Activated CD4-positive, alpha-beta T cell treated with anti-CD3 and anti-CD28 coated beads, Interleukin-2, amount 10 ng/mL, durations not matched to agents 7 days and 5 days (primary cell): Measurements from ENCODE around the gene KDSR. TPM values are rescaled to one million over a fixed set of nuclear protein-coding genes. Genes with fewer than 3 reads are reported as not detected.

Experiments used
- CTCF ChIA-PET: fragments of 350-600 bp; sonication (Branson Sonifier 250); formaldehyde crosslinking; loops from one replicate; lab custom pipeline; 2021; ENCODE audit warnings: antibody characterized with exemption; lab: Charles Lee
- POLR2A ChIA-PET: fragments of 350-600 bp; sonication (Branson Sonifier 250); formaldehyde crosslinking; loops from one replicate; lab custom pipeline; 2021; ENCODE audit warnings: antibody characterized with exemption; lab: Charles Lee
- DNase-seq: peaks from one replicate; pipeline ENCODE4 v3.0.0-alpha.2; 2020
- H3K27ac Mint-ChIP-seq: one replicate; pipeline ENCODE4 v1.8.0; 2021; ENCODE audit warnings: mild to moderate bottlenecking, moderate library complexity, mixed read lengths
- H3K27me3 Mint-ChIP-seq: one replicate; pipeline ENCODE4 v1.8.0; 2021; ENCODE audit warnings: mixed read lengths
- H3K36me3 Mint-ChIP-seq: one replicate; pipeline ENCODE4 v1.8.0; 2021; ENCODE audit warnings: low read depth, mixed read lengths
- H3K4me1 Mint-ChIP-seq: one replicate; pipeline ENCODE4 v1.8.0; 2021; ENCODE audit warnings: mixed read lengths
- H3K4me3 Mint-ChIP-seq: one replicate; pipeline ENCODE4 v1.8.0; 2021; ENCODE audit warnings: mild to moderate bottlenecking, moderate library complexity, mixed read lengths
- H3K9me3 Mint-ChIP-seq: one replicate; pipeline ENCODE4 v1.8.0; 2021; ENCODE audit warnings: mixed read lengths
- total RNA-seq, 2 experiments: library from RNA; stranded (reverse); gene quantifications; one replicate each; pipeline ENCODE4 v1.2.3, GENCODE V29; 2021

Gene KDSR
- total RNA-seq, 2 experiments from 2014 or later: 56.1 to 56.6 TPM

GRCh38 chr18:63387861-63388260 is 20.9 kb upstream of the KDSR start:
- H3K4me1 Mint-ChIP-seq: no peaks in the 10 kb centered on the region
- H3K27me3 Mint-ChIP-seq: no peaks in the 10 kb centered on the region
- peaks cover 4% of the 10 kb centered on the region for H3K9me3 Mint-ChIP-seq
- ChIA-PET POLR2A (no interaction called here), CTCF (interaction anchor here (0.6 kb wide), 1 partner anchor 394 kb away, joined by 3 read pairs; no protein-coding TSS in a partner anchor)
- H3K27ac Mint-ChIP-seq: no peak overlapping the region
- H3K36me3 Mint-ChIP-seq: peaks cover 46% of the 10 kb centered on the region
- DNase-seq: no peak
- no peak overlapping the region for H3K4me3 Mint-ChIP-seq

- Mint-ChIP-seq H3K27ac (no peak overlapping the region), H3K36me3 (peaks cover 36% of the 10 kb centered on the region), H3K27me3 (no peaks in the 10 kb centered on the region), H3K9me3 (peaks cover 9% of the 10 kb centered on the region), H3K4me1 (peaks cover 21% of the 10 kb centered on the region), H3K4me3 (no peak overlapping the region)
- CTCF ChIA-PET: interaction anchor here (1.7 kb wide), 1 partner anchor 17 kb away, joined by 5 read pairs; no protein-coding TSS in a partner anchor
- POLR2A ChIA-PET: no interaction called here
- DNase-seq: no peak
These were observed 15.8 kb upstream of the KDSR start for GRCh38 chr18:63382843-63383242.

GRCh38 chr18:63379639-63379962 is 12.6 kb upstream of the KDSR start:
- Mint-ChIP-seq H3K27ac (peak overlapping the region; percentile 79), H3K4me1 (peaks cover 38% of the 10 kb centered on the region), H3K27me3 (no peaks in the 10 kb centered on the region), H3K9me3 (peaks cover 22% of the 10 kb centered on the region), H3K4me3 (no peak overlapping the region), H3K36me3 (peaks cover 29% of the 10 kb centered on the region)
- POLR2A ChIA-PET: no interaction called here
- CTCF ChIA-PET: interaction anchor here (0.6 kb wide), 1 partner anchor 12 kb away, joined by 3 read pairs; no protein-coding TSS in a partner anchor
- DNase-seq: no peak

GRCh38 chr18:63378919-63379638 is 12.1 kb upstream of the KDSR start:
- no peaks in the 10 kb centered on the region for H3K27me3 Mint-ChIP-seq
- H3K4me3 Mint-ChIP-seq: peak overlapping the region; percentile 49
- ChIA-PET CTCF (interaction anchor here (0.6 kb wide), 1 partner anchor 11 kb away, joined by 3 read pairs; no protein-coding TSS in a partner anchor), POLR2A (no interaction called here)
- peaks cover 38% of the 10 kb centered on the region for H3K4me1 Mint-ChIP-seq
- DNase-seq: no peak
- H3K36me3 Mint-ChIP-seq: peaks cover 27% of the 10 kb centered on the region
- peaks cover 22% of the 10 kb centered on the region for H3K9me3 Mint-ChIP-seq
- H3K27ac Mint-ChIP-seq: peak overlapping the region; percentile 79

- H3K9me3 Mint-ChIP-seq: peaks cover 16% of the 10 kb centered on the region
- no peaks in the 10 kb centered on the region for H3K27me3 Mint-ChIP-seq
- POLR2A ChIA-PET: no interaction called here
These were observed 10.4 kb upstream of the KDSR start for GRCh38 chr18:63377275-63377980.

GRCh38 chr18:63376538-63376937 is 9.5 kb upstream of the KDSR start:
- H3K9me3 Mint-ChIP-seq: peaks cover 14% of the 10 kb centered on the region
- CTCF ChIA-PET: interaction anchor here (1.0 to 2.0 kb wide), 2 partner anchors 12 to 18 kb away, joined by 3 to 7 read pairs; no protein-coding TSS in a partner anchor
- no peak overlapping the region for H3K27ac Mint-ChIP-seq
- peaks cover 38% of the 10 kb centered on the region for H3K4me1 Mint-ChIP-seq
- peaks cover 8% of the 10 kb centered on the region for H3K36me3 Mint-ChIP-seq
- H3K4me3 Mint-ChIP-seq: no peak overlapping the region
- no peak for DNase-seq
- POLR2A ChIA-PET: no interaction called here
- no peaks in the 10 kb centered on the region for H3K27me3 Mint-ChIP-seq

More at GRCh38 chr18:63377275-63377980, 10.4 kb upstream of the KDSR start:
- H3K36me3 Mint-ChIP-seq: peaks cover 12% of the 10 kb centered on the region
- H3K27ac Mint-ChIP-seq: no peak overlapping the region
- no peak overlapping the region for H3K4me3 Mint-ChIP-seq
- H3K4me1 Mint-ChIP-seq: peaks cover 38% of the 10 kb centered on the region
- DNase-seq: no peak
- CTCF ChIA-PET: interaction anchor here (0.7 to 2.0 kb wide), 4 partner anchors 8 to 20 kb away, joined by 3 to 7 read pairs (median 3); no protein-coding TSS in a partner anchor

- H3K4me3 Mint-ChIP-seq: no peak overlapping the region
- no peaks in the 10 kb centered on the region for H3K27me3 Mint-ChIP-seq
- ChIA-PET CTCF (no interaction called here), POLR2A (no interaction called here)
- H3K9me3 Mint-ChIP-seq: peaks cover 20% of the 10 kb centered on the region
- H3K4me1 Mint-ChIP-seq: peaks cover 30% of the 10 kb centered on the region
- peaks cover 13% of the 10 kb centered on the region for H3K36me3 Mint-ChIP-seq
- no peak for DNase-seq
- H3K27ac Mint-ChIP-seq: no peak overlapping the region
These were observed 7.5 kb upstream of the KDSR start for GRCh38 chr18:63374540-63374939.

- H3K9me3 Mint-ChIP-seq: peaks cover 26% of the 10 kb centered on the region
- H3K27ac Mint-ChIP-seq: no peak overlapping the region
- no peaks in the 10 kb centered on the region for H3K27me3 Mint-ChIP-seq
- H3K4me3 Mint-ChIP-seq: no peak overlapping the region
- H3K36me3 Mint-ChIP-seq: peaks cover 25% of the 10 kb centered on the region
- ChIA-PET POLR2A (no interaction called here), CTCF (interaction anchor here (1.1 kb wide), 1 partner anchor 9 kb away, joined by 3 read pairs; no protein-coding TSS in a partner anchor)
- H3K4me1 Mint-ChIP-seq: peaks cover 26% of the 10 kb centered on the region
- DNase-seq: no peak
These were observed 6.2 kb upstream of the KDSR start for GRCh38 chr18:63373161-63373560.

GRCh38 chr18:63368611-63369010 is 1.6 kb upstream of the KDSR start:
- Mint-ChIP-seq H3K27ac (no peak overlapping the region), H3K9me3 (peaks cover 12% of the 10 kb centered on the region), H3K36me3 (peaks cover 25% of the 10 kb centered on the region), H3K4me3 (peak overlapping the region; percentile 93), H3K4me1 (peaks cover 39% of the 10 kb centered on the region), H3K27me3 (no peaks in the 10 kb centered on the region)
- CTCF ChIA-PET: interaction anchor here (1.4 kb wide), 1 partner anchor 9 kb away, joined by 3 read pairs; no protein-coding TSS in a partner anchor
- POLR2A ChIA-PET: no interaction called here
- DNase-seq: no peak

- peaks cover 12% of the 10 kb centered on the region for H3K9me3 Mint-ChIP-seq
- peak overlapping the region; percentile 93 for H3K4me3 Mint-ChIP-seq
- DNase-seq: peak; percentile 70
- CTCF ChIA-PET: interaction anchor here (0.9 to 1.3 kb wide), 6 partner anchors 12 to 73 kb away, joined by 3 to 5 read pairs (median 4); no protein-coding TSS in a partner anchor
- peaks cover 49% of the 10 kb centered on the region for H3K4me1 Mint-ChIP-seq
- H3K27me3 Mint-ChIP-seq: no peaks in the 10 kb centered on the region
- H3K36me3 Mint-ChIP-seq: peaks cover 39% of the 10 kb centered on the region
- H3K27ac Mint-ChIP-seq: peak overlapping the region; percentile 86
- POLR2A ChIA-PET: no interaction called here
These were observed 573 bp downstream of the KDSR start for GRCh38 chr18:63366213-63367052.

- Mint-ChIP-seq H3K27ac (peak overlapping the region; percentile 86), H3K4me3 (peak overlapping the region; percentile 93), H3K36me3 (peaks cover 39% of the 10 kb centered on the region), H3K4me1 (peaks cover 49% of the 10 kb centered on the region), H3K27me3 (no peaks in the 10 kb centered on the region), H3K9me3 (peaks cover 12% of the 10 kb centered on the region)
- peak; percentile 22 for DNase-seq
- ChIA-PET CTCF (interaction anchor here (0.7 to 1.2 kb wide), 6 partner anchors 11 to 74 kb away, joined by 3 to 5 read pairs (median 4); partner anchors contain the start of gene VPS4B), POLR2A (no interaction called here)
These were observed 1.2 kb downstream of the KDSR start for GRCh38 chr18:63365876-63366212.

GRCh38 chr18:63363951-63364350 is 3.1 kb downstream of the KDSR start:
- DNase-seq: peak; percentile 64
- CTCF ChIA-PET: interaction anchor here (0.7 to 1.1 kb wide), 2 partner anchors 9 to 31 kb away, joined by 3 read pairs; no protein-coding TSS in a partner anchor
- Mint-ChIP-seq H3K9me3 (peaks cover 3% of the 10 kb centered on the region), H3K4me3 (peak overlapping the region; percentile 1), H3K27ac (peak overlapping the region; percentile 1), H3K36me3 (peaks cover 40% of the 10 kb centered on the region), H3K4me1 (peaks cover 48% of the 10 kb centered on the region), H3K27me3 (no peaks in the 10 kb centered on the region)
- POLR2A ChIA-PET: interaction anchor here (0.6 kb wide), 1 partner anchor 32 kb away, joined by 3 read pairs; no protein-coding TSS in a partner anchor
